Stimulated activated CD8-positive, alpha-beta memory T cell treated with anti-CD3 and anti-CD28 coated beads, Interleukin-7, amount 100 ng/mL, for 1 hour (primary cell): ENCODE results near the gene MAP2K7.
"Not testable (repeated sequence)": the region's sequence is repeated elsewhere in the genome, so short reads cannot be mapped to it uniquely, and the experiment has no call there.

ENCODE experiments used
- DNase-seq, 2 donors: peaks; one replicate each; pipeline ENCODE4 v3.0.0-alpha.2; 2020; ENCODE audit warnings: low read depth in 2 of 2

MAP2K7 gene

GRCh38 chr19:7907544-7907943 lies 3.9 kb downstream of the MAP2K7 start:
- no peak for DNase-seq

GRCh38 chr19:7908078-7908699 lies 4.5 kb downstream of the MAP2K7 start:
- no peak for DNase-seq

GRCh38 chr19:7908742-7909461 lies 5.2 kb downstream of the MAP2K7 start:
- no peak for DNase-seq

GRCh38 chr19:7909471-7910067 lies 5.9 kb downstream of the MAP2K7 start:
- no peak for DNase-seq

- no peak for DNase-seq
Observed at GRCh38 chr19:7910321-7911161, 6.9 kb downstream of the MAP2K7 start.

DNA sequence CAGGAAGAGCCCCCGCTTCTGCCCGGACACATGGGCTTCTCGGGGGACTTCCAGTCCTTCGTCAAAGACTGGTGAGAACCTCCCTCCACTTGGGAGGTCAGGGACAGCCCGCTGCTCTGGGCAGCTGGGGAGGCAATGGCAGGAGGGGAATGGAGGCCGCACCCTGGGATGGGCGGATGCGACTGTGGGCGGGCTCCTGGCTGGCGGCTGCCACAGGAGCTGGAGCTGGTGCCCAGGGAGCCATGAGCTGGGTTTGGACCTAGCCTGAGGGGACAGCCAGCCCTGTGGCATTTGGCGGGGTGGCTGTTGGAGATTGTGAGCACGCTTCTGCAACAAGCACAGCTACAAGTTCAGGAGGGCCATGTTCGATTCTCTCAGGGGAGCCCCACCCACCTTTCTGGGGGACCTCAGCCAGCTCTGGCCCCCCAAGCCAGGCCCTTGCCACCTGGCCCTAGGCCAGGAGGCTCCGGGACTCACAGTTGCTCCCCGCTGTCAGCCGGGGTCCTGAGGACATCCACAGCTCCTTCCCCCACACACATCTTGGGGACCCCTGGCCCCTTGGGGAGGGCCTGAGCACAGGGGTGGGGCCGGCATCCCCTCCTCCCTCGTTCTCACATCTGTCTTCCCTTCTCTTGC lies 7.9 kb downstream of the MAP2K7 start:
- no peak for DNase-seq

DNA sequence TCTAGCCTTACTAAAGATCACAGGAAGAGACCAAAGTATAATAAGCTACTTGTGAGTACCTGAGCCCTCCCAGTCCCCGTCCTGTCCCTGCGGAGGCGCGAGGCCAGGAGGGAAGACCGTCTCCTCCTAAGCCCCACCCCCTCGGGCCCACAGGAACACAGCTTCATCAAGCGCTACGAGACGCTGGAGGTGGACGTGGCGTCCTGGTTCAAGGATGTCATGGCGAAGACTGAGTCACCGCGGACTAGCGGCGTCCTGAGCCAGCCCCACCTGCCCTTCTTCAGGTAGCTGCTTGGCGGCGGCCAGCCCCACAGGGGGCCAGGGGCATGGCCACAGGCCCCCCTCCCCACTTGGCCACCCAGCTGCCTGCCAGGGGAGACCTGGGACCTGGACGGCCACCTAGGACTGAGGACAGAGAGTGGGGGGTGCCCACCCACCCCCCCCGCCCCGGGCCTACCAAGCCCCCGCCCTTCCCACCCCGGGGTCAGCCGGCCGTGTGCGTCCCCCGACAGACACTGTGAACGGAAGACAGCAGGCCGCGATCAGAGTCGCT lies 8.5 kb downstream of the MAP2K7 start:
- no peak for DNase-seq

GRCh38 chr19:7912697-7913564 lies 9.3 kb downstream of the MAP2K7 start:
- no peak for DNase-seq

GRCh38 chr19:7913652-7914051 lies 10.0 kb downstream of the MAP2K7 start:
- no peak for DNase-seq

- no peak for DNase-seq
Observed at GRCh38 chr19:7914099-7914498, 10.4 kb downstream of the MAP2K7 start.

DNA sequence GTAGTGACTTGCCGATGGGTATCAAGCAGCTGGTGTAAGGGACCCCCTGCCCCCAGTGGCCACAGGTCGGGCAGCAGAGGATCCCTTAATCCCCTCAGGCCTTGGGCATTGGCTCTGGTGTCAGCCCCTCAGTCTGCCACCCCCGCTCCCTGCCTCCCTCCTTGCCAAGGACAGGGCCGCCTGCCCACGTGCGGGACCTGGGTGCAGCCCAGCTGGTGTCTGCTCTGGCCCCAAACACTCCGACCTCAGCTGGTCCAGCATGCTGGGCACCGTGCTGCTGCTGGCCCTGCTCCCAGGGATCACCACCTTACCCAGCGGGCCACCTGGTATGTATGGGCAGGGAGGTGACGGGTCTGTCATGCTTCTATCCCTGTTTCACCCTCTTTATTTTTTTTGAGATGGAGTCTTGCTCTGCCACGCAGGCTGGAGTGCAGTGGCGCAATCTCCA lies 10.9 kb downstream of the MAP2K7 start, which contains the start of gene TGFBR3L:
TSS of gene TGFBR3L (plus strand) at position 233 of the 448 bp plus-strand sequence.
- no peak for DNase-seq

DNA sequence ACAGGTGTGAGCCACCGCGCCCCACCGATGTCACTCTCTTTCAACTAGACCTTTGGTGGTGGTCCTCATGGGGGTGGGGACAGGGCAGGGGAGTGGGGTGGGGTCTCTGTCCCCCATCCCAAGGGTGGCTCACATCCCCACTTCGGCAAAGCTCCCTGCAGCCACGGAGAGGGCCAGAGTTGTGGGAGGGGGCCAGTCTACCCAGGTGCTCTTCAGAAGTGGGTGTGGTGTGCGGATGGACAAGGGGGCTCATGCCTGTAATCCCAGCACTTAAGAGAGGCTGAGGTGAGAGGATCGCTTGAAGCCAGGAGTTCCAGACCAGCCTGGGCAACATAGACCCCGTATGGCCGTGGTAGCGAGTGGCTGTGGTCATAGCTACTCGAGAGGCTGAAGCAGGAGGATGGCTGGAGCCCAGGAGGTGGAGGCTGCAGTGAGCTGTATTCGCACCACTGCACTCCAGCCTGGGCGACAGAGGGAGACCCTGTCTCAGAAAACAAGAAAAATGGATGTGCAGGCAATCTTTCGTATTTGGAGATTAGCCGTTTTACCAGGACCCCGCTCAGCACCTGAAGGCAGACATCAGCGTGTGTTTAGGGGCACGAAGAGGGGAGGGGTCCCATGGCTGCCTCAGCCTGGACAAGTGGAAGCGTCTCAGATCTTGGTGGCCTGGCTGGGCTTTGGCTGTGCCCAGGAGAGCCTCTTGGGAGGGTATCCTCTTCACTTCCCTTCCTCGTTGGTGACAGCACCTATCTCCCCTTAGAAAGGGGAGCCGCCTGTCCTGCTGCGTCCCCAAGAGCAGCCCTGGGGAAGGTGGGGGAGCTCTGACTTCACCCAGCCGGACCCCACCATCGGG lies 11.8 kb downstream of the MAP2K7 start:
- DNase-seq: no peak

- no peak for DNase-seq
Observed at GRCh38 chr19:7916103-7916954, 12.7 kb downstream of the MAP2K7 start.

- DNase-seq: no peak
Observed at GRCh38 chr19:7916955-7917266, 13.2 kb downstream of the MAP2K7 start.

GRCh38 chr19:7917267-7918061 lies 13.8 kb downstream of the MAP2K7 start:
- peak in 1 of 2 donors; percentile 34 for DNase-seq

DNA sequence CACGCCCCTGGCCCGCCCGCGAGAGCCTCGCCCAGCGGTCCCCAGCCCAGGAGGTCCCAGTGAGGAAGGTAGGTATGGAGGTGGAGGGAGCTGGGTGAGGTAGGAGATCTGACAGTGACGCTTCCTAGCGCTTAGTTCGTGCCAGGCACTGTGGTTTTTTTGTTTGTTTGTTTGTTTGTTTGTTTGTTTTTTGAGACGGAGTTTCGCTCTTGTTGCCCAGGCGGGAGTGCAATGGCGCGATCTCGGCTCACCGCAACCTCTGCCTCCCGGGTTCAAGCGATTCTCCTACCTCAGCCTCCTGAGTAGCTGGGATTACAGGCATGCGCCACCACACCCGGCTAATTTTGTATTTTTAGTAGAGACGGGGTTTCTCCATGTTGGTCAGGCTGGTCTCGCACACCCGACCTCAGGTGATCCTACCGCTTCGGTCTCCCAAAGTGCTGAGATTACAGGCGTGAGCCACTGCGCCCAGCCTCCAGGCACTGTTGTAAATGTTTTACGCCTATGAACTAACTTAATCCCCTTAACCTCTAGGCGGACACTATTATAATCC lies 14.5 kb downstream of the MAP2K7 start:
- DNase-seq: not testable (repeated sequence)
